Measurements from ENCODE around the gene AP1M1.

The AP1M1 gene

DNA sequence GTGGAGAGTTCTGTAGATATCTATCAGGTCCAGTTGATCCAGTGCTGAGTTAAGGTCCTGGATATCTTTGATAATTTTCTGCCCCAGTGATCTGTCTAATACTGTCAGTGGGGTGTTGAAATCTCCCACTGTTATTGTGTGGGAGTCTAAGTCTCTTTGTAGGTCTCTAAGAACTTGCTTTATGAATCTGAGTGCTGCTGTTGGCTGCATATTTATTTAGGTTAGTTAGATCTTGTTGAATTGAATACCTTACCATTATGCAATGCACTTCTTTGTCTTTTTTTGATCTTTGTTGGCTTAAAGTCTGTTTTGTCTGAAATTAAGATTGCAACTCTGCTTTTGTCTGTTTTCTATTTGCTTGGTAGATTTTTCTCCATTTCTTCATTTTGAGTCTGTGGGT lies 15.4 kb downstream of the AP1M1 start:
- TF ChIP-seq, protein P1, sequence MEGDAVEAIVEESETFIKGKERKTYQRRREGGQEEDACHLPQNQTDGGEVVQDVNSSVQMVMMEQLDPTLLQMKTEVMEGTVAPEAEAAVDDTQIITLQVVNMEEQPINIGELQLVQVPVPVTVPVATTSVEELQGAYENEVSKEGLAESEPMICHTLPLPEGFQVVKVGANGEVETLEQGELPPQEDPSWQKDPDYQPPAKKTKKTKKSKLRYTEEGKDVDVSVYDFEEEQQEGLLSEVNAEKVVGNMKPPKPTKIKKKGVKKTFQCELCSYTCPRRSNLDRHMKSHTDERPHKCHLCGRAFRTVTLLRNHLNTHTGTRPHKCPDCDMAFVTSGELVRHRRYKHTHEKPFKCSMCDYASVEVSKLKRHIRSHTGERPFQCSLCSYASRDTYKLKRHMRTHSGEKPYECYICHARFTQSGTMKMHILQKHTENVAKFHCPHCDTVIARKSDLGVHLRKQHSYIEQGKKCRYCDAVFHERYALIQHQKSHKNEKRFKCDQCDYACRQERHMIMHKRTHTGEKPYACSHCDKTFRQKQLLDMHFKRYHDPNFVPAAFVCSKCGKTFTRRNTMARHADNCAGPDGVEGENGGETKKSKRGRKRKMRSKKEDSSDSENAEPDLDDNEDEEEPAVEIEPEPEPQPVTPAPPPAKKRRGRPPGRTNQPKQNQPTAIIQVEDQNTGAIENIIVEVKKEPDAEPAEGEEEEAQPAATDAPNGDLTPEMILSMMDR (IDR thresholded peaks at IDR 0.05; ENCODE audit: borderline replicate concordance, control extremely low read depth, extremely low read depth, insufficient read depth, missing control alignments) = no peak
- no peak for DNase-seq (ENCODE audit: low spot score)
- in situ Hi-C loops (cut with MboI; ENCODE audit: low sequenced_read_pairs, unreplicated experiment) = no loop called here

DNA sequence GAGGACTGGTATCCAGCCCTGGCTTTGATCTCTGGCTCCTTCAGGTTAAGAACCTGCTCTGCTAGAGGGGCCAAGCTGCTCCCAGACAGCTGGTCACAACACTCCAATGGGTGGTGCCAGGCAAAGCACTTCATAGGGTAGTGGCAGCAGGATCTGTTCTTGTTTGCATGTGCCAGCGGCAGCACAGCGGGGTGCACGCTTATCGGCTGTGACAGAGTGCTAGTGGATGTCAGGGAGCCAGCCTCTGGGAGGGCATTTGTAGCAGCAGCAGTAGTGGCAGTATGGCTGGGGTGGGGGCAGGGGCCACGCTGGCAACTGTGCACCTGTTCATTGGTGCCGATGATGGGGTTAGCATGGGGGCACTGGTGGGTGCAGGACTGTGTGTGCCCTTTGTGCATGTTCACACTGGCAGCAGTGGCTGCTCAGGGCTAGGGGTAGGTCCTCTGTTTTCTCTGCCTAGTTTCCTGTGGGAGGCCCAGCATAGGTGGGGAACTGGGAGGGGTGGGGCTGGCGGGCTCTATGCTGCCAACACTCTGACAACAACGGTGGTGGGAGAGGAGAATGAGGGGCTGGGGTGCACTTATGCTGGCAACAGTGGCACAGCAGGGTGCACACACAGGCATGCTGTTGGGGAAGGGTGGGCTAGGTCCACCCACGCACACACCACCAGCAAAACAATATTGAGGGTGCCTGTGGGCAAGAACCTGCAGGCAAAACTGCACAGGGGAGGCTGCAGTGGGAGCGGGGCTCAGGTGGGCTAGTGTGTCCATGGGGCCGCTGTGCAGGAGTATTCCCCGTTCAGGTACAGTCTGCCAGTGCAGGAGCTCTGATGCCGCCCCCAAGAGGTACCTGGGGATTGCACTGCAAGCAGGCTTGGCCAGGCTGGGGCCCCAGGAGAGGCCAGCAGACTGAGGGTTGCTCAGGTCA lies 19.3 kb downstream of the AP1M1 start:
- TF ChIP-seq, protein P1 (IDR thresholded peaks at IDR 0.05; ENCODE audit: borderline replicate concordance, control extremely low read depth, extremely low read depth, insufficient read depth, missing control alignments) = no peak
- no peak for DNase-seq (ENCODE audit: low spot score)
- in situ Hi-C loops (cut with MboI; ENCODE audit: low sequenced_read_pairs, unreplicated experiment) = no loop called here

DNA sequence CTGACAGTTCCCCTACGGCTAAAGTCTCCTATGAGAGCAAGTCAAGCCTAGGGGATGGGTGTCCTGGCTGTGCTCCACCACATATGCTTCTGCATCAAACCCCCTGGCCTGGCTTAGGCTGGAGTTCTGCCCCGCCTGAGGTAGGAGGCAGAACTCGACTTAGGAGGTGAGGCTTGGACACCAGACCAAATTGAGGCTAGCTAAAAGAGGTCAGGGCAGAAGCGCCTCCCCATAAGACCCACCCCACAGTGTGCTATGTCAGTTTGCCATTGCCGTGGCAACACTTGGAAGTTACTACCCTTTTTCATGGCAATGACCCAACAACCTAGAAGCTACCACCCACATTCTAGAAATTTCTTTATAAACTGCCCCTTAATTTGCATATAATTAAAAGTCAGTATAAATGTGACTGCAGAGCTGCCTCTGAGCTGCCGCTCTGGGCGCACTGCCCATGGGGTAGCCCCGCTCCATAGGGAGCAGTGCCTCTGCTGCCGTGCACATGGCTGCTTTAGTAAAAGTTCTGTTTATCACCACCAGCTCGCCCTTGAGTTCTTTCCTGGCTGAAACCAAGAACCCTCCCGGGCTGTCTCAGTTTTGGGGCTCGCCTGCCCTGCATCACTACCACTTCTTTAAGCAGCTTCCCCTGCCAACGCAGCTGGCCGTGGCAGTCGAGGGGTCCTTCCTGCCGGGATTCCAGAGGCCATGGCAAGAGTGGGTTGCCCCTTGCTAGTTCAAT lies 20.2 kb downstream of the AP1M1 start:
- no peak for DNase-seq (ENCODE audit: low spot score)
- in situ Hi-C loops (cut with MboI; ENCODE audit: low sequenced_read_pairs, unreplicated experiment) = no loop called here
- TF ChIP-seq, protein P1 (IDR thresholded peaks at IDR 0.05; ENCODE audit: borderline replicate concordance, control extremely low read depth, extremely low read depth, insufficient read depth, missing control alignments) = no peak

DNA sequence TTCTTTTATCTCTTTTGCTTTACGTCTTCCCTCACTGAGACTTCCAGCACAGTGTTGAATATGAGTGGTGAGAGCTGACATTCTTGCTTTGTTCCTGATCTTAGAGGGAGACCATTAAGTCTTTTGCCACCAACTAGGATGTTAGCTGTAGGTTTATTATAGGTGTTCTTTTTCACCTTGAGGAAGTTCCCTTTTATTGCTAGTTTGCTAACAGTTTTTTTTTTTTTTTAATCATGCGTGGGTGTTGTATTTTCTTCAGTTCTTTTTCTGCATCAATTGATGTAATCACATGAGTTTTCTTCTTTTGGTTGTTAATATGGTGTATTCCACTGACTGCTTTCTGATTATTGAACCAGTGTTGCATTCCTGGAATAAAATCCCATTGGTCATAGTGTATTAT lies 21.1 kb downstream of the AP1M1 start:
- in situ Hi-C loops (cut with MboI; ENCODE audit: low sequenced_read_pairs, unreplicated experiment) = no loop called here
- TF ChIP-seq, protein P1 (IDR thresholded peaks at IDR 0.05; ENCODE audit: borderline replicate concordance, control extremely low read depth, extremely low read depth, insufficient read depth, missing control alignments) = no peak
- no peak for DNase-seq (ENCODE audit: low spot score)

DNA sequence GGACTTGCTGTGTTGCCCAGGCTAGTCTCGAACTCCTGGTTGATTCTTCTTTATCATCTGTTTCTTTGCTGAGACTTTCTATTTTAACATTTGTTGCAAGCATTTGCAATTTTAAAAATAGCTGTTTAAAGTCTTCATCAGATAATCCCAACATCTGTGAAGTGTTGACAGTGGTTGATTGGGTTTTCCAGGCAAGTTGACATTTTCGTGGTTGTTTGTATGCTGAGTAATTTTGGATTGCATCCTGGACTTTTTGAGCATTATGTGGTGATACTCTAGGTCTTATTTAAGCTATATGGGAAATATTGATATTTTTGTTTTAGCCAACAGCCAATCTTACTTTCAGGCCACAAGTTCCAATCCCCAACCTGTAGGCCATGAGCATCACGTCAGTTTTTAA lies 25.1 kb downstream of the AP1M1 start:
- no peak for DNase-seq (ENCODE audit: low spot score)
- in situ Hi-C loops (cut with MboI; ENCODE audit: low sequenced_read_pairs, unreplicated experiment) = no loop called here
- TF ChIP-seq, protein P1 (IDR thresholded peaks at IDR 0.05; ENCODE audit: borderline replicate concordance, control extremely low read depth, extremely low read depth, insufficient read depth, missing control alignments) = no peak

DNA sequence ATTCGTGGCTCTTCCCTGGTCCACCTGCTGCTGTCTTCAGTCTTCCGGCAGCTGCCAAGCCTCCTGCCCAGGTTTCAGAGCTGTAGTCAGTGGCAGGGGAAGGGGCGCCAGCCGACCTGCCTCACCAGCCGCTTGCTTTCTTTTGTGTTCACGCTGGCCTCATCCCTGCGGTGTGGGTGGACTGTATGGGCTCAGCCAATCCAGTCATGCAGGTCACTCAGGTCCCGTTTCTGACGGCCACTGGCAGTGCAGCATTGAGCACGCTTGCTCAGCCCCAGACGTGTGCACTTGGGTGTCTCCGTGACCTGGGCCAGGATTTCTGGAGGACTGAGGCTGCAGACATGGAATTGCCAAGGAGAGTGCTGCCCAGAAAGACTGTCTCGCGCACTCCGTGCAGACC lies 26.0 kb downstream of the AP1M1 start:
- in situ Hi-C loops (cut with MboI; ENCODE audit: low sequenced_read_pairs, unreplicated experiment) = no loop called here
- no peak for DNase-seq (ENCODE audit: low spot score)
- TF ChIP-seq, protein P1 (IDR thresholded peaks at IDR 0.05; ENCODE audit: borderline replicate concordance, control extremely low read depth, extremely low read depth, insufficient read depth, missing control alignments) = no peak
